Stomach smooth muscle (tissue), 2 donors: ENCODE results near the gene DNAJC5.
"Not testable (repeated sequence)": the region's sequence is repeated elsewhere in the genome, so short reads cannot be mapped to it uniquely, and the experiment has no call there.

Experiments
- H3K27ac ChIP-seq: one replicate; pipeline ENCODE4 v1.7.0; 2013; ENCODE audit warnings: mild to moderate bottlenecking, low read length, inconsistent platforms
- H3K27me3 ChIP-seq, 2 donors: one replicate each; pipeline ENCODE4 v1.7.0; 2013; ENCODE audit warnings: low read length in 2 of 2; ENCODE audit not compliant: insufficient read depth in 2 of 2, control insufficient read depth in 1 of 2
- H3K36me3 ChIP-seq, 2 donors: one replicate each; pipeline ENCODE4 v1.7.0; 2013; ENCODE audit warnings: low read length in 2 of 2; ENCODE audit not compliant: control insufficient read depth in 2 of 2, insufficient read depth in 2 of 2
- H3K4me1 ChIP-seq: one replicate; pipeline ENCODE4 v1.7.0; 2013; ENCODE audit warnings: low read length; ENCODE audit not compliant: control insufficient read depth, insufficient read depth
- H3K4me3 ChIP-seq, 2 donors: one replicate each; pipeline ENCODE4 v1.7.0; 2013; ENCODE audit warnings: low read length in 2 of 2
- H3K9ac ChIP-seq, 2 donors: one replicate each; pipeline ENCODE4 v1.7.0; 2013; ENCODE audit warnings: low read length in 2 of 2, mild to moderate bottlenecking in 1 of 2
- H3K9me3 ChIP-seq, 2 donors: one replicate each; pipeline ENCODE4 v1.7.0; 2013; ENCODE audit warnings: low read length in 2 of 2; ENCODE audit not compliant: control insufficient read depth in 2 of 2
- donor health status: healthy.
- donor health status: Pancreatic carcinoma.

Gene DNAJC5

DNA sequence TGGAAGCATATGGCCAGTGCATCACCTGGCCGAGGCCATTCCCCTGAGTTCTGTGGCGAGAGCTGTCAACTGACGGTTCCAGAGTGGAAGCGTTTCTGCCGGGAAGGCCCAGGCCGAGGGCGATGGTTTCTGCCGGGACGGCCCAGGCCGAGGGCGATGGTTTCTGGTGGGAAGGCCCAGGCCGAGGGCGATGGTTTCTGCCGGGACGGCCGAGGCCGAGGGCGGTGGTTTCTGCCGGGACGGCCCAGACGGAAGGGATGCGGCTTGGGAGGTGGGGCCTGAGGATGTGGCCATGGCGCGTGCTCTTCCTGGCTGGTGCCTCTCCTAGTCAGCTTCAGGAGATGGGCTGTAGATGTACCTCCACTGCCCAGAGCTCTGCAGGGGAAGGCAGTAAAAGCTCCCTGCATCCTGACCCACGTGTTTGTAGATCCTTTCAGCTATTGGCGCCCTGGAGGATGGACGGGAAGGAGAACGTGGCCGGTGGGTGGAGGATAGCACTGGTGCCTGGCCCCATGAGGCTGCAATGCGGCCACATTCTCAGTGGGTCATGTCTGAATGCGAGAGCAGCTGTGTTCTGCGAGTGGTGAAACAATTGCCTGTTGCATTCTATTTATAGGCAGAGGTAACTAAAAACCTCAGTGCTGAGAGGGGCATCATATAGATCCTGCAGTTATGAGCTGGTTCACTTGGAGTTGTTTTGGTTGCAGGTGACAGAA, 17.0 kb upstream of the DNAJC5 start:
- H3K4me1 ChIP-seq = peaks cover 2% of the 10 kb centered on the region
- H3K36me3 ChIP-seq = peaks cover 35 to 36% of the 10 kb centered on the region in 2 donors
- no peak overlapping the region for H3K4me3 ChIP-seq
- H3K9me3 ChIP-seq = no peaks in the 10 kb centered on the region
- H3K27me3 ChIP-seq = no peaks in the 10 kb centered on the region
- H3K27ac ChIP-seq = no peak overlapping the region
- no peak overlapping the region for H3K9ac ChIP-seq

DNA sequence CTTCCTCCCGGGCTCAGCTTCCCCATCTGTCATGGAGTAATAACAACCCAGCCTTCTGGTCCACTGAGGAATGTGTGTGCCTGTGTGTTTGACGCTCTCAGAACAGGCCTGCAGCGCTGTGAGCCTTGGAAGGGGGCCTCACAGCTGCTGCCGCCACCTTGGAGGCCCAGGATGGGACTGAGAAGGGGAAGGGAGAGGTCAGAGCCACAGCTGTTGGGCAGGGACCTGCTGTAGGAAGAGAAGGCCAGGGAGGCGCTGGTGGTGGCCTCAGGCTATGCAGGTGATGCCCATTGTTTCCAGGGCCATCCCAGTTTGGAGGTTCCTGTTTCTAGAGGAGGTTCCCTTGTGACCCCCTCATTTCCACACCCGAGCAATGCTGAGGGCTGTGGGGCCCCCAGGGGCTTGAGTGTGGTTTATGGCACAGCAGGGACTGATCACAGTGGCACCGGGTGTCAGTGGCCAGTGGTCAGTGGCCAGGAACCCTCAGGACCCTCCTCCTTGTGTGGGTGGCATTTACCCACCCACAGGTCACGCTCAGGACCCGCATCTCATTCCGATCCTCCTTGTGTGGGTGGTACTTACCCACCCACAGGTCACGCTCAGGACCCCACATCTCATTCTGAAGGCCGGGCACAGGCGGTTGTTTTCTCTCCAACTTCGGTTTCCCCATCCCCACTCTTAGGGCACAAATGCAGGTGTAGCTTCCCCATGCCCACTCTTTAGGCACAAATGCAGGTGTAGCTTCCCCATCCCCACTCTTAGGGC, 15.8 kb upstream of the DNAJC5 start:
- Histone ChIP-seq H3K4me3 (no peak overlapping the region), H3K9me3 (no peaks in the 10 kb centered on the region), H3K36me3 (peaks cover 31 to 38% of the 10 kb centered on the region in 2 donors), H3K27ac (no peak overlapping the region), H3K27me3 (no peaks in the 10 kb centered on the region), H3K4me1 (no peaks in the 10 kb centered on the region), H3K9ac (no peak overlapping the region)

DNA sequence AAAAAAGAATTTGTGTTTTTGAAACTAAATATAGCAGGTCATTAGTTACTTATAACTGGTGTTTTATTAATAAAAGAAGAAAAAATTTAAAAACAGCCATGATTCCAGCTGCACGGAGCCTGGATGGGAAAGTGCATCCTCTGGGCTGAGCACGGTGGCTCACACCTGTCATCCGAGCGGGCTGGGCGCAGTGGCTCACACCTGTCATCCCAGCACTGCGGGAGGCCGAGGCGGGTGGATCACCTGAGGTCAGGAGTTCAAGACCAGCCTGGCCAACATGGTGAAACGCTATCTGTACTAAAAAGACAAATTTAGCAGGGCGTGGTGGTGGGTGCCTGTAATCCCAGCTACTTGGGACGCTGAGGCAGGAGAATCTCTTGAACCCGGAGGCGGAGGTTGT, 14.0 kb upstream of the DNAJC5 start:
- not testable (repeated sequence) for H3K27ac ChIP-seq, H3K4me3 ChIP-seq, H3K9ac ChIP-seq, H3K27me3 ChIP-seq, H3K4me1 ChIP-seq, H3K9me3 ChIP-seq
- peaks cover 27 to 32% of the 10 kb centered on the region in 2 donors for H3K36me3 ChIP-seq

DNA sequence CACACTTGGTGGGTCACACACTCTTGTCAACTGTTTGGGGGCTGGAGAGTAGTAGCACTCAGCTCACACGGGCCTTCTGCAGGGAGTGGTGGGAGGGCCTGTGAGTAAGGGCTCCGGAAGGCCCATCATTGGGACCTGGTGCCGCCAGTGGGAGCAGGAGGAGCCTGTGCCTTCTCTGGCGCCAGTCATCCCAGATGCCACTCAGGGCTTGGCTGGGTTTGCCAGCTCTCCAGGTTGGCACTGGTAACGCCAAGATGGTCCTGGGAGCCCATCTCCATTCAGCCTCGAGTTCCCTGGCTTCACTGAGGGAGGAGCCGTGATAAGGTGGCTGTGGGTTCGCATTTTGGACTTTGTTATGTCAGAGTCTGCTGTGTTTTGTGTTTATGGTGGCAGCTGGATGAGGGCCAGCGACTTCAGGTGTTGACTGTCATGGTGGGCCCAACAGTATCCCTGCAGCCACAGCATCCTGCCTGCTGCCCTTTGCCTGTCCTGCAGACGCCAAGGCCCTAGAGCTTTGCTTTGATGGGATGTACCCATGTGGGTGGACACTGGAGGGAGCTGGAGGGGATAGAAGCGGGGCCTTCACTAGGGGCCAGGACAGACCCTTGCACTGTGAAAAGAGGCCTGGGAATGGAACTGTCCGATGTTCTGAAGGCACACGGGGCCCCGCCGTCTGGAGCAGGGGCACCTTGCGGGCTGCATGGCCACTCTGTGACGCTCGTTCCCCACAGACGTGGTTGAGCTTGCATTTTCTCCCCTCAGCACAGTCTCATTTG, 13.3 kb upstream of the DNAJC5 start:
- Histone ChIP-seq H3K36me3 (peaks cover 19 to 25% of the 10 kb centered on the region in 2 donors), H3K9me3 (no peaks in the 10 kb centered on the region), H3K27me3 (no peaks in the 10 kb centered on the region), H3K9ac (no peak overlapping the region), H3K4me1 (no peaks in the 10 kb centered on the region), H3K27ac (no peak overlapping the region), H3K4me3 (no peak overlapping the region)

DNA sequence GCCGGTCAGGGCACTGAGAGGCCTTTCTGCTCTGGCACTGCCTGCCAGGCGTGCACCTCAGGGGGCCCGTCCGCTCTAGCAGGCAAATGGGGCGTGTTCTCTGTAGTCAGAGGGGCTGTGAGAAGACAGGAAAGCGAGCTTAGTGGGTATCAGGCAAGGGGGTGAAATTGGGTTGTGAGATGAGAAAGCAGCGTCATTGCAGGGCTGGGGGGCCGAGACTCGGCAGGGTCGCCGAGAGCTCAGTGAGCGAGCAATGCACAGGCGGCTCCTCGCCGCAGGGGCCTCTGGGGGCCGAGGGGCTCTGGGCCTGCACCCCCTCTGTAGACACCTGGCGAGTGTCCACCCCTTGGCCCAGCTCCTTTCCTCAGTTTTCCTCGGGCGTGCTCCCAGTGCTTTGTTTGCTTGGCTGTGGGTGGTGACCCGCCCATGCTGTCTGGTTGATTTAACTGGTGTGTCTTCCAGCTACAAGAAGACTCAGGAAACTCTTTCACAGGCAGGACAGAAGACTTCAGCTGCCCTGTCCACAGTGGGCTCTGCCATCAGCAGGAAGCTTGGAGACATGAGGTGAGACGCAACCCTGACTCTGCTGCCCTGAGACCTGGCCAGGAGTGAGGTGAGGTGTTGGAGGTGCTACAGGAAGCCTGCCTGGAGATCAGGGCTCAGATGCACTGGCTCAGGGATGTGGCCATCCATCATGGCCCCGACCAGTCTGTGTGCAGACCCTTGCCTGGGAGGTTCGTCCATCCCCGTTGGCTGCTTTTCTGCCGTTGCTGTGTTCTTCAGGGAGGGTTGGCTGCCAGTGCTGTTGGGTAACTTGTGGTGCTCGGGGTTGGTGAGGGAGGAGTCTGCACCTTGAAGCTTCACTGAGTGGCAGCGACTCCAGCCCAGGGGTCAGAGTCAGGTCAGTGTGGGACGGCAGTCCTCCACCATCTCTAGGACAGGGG, 12.4 kb upstream of the DNAJC5 start:
- Histone ChIP-seq H3K36me3 (peaks cover 23 to 26% of the 10 kb centered on the region in 2 donors), H3K9me3 (no peaks in the 10 kb centered on the region), H3K4me3 (no peak overlapping the region), H3K27ac (no peak overlapping the region), H3K4me1 (no peaks in the 10 kb centered on the region), H3K27me3 (no peaks in the 10 kb centered on the region), H3K9ac (no peak overlapping the region)

DNA sequence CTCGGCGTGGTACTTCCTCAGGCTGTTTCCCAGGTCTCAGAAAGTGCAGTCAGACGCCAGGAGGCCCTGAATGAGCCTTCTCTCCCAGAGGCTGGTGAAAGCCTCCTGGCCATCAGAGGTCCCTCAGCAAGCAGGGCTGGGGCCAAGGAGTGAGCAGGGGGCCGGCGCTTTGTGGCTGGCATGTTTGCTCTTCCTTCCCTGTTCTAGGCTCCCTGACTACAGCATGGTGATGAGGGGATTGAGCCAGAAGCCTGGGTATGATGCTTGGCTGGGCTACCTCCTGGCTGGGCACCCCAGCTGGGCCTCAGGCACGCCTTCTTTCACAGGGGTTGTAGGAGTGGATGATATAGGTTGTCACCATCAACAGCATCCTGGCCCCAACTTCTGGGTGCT, 11.7 kb upstream of the DNAJC5 start:
- no peaks in the 10 kb centered on the region for H3K4me1 ChIP-seq
- no peaks in the 10 kb centered on the region for H3K27me3 ChIP-seq
- H3K27ac ChIP-seq = no peak overlapping the region
- no peak overlapping the region for H3K4me3 ChIP-seq
- H3K9ac ChIP-seq = no peak overlapping the region
- peaks cover 24 to 25% of the 10 kb centered on the region in 2 donors for H3K36me3 ChIP-seq
- H3K9me3 ChIP-seq = no peaks in the 10 kb centered on the region

DNA sequence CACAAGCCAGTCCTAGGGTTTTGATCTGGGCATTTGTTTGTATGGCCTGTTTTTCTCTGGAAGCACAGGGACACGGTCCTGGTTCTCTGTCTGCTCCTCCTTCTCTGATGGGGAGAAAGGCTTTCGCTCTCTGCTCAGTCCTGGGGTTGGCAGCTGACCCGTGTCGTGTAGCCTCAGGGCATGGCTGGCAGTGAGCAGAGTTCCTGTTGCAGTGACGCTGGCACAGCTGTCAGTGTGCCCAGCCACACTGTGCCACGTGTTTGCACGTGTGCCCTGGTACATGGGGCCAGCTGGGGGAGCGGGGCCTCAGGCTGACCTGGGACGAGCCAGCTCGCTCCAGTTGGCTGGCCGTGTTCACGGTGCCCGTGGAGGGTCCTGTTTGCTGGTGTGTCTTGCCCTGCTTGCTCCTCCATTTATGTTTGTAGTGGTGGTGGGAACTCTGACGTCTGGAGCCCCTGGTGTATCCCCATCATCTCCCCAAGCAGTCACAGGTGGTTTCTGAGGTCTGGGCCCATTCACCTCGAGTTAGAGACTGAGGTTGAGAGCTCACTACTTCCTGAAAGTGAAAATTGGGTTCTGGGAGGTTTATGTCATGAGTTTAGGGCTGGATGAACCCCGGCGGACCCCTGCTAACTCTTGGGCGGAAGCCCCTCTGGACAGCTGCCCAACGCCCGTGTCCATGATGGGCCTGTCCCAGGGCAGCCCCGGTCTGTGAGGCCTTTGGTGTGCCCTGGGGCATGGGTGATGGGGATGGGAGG, 10.2 kb upstream of the DNAJC5 start:
- Histone ChIP-seq H3K27ac (no peak overlapping the region), H3K27me3 (no peaks in the 10 kb centered on the region), H3K4me1 (no peaks in the 10 kb centered on the region), H3K9me3 (no peaks in the 10 kb centered on the region), H3K9ac (no peak overlapping the region), H3K36me3 (peaks cover 29 to 30% of the 10 kb centered on the region in 2 donors), H3K4me3 (no peak overlapping the region)

DNA sequence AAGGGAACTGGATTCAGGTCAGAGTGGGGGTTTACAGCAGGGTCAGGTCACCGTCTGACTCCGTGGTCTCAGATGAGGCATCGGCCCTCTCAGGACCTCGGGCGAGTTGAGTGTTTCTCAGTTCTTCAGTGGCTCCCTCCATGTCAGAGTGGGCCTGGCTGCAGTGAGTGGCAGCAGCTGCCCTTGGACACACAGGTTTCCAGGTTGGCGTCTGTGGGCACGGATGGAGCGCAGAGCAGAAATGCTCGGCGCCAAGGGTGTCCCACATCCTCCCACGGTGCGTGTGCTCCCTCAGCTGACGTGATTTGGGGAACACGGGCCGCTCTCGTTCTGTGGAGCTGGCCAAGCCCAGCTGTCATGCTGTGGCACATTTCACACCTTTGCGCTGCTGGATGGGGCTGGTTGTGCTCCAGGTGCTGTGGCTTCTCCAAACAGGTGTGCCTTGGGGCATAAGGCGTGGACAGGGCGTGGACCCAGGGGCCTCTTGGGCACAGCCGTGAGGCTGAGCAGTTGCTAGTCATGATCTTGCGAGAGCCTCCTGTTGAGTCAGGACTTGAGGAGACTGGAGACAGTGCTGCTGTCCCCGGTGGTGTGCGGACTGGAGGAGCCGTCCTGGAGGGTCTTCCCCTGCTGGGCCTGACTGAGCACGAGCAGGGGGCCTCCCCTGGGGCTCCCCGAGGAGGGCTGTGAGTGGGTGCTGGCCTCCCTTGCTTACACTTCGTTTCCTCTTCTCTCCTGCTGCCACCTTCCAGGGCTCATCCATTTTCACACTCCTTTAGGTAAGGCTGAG, 9.5 kb upstream of the DNAJC5 start:
- no peak overlapping the region for H3K27ac ChIP-seq
- no peaks in the 10 kb centered on the region for H3K4me1 ChIP-seq
- H3K9me3 ChIP-seq = no peaks in the 10 kb centered on the region
- no peaks in the 10 kb centered on the region for H3K27me3 ChIP-seq
- H3K9ac ChIP-seq = no peak overlapping the region
- H3K36me3 ChIP-seq = peaks cover 36 to 37% of the 10 kb centered on the region in 2 donors
- H3K4me3 ChIP-seq = no peak overlapping the region

GRCh38 chr20:63886054-63886419, 8.9 kb upstream of the DNAJC5 start:
- Histone ChIP-seq H3K36me3 (peaks cover 41 to 42% of the 10 kb centered on the region in 2 donors), H3K9me3 (no peaks in the 10 kb centered on the region), H3K9ac (no peak overlapping the region), H3K4me1 (no peaks in the 10 kb centered on the region), H3K4me3 (no peak overlapping the region), H3K27me3 (no peaks in the 10 kb centered on the region), H3K27ac (no peak overlapping the region)
